Choroid plexus epithelial cell (primary cell): ENCODE results near the gene RHOH.

Experiments used
- DNase-seq: peaks from one replicate; pipeline ENCODE4 v3.0.0-alpha.2; 2010; ENCODE audit warnings: low read depth
- H3K4me3 ChIP-seq: 2 replicates; pipeline ENCODE4 v1.5.1; 2011; ENCODE audit warnings: low read depth, mild to moderate bottlenecking, control low read depth, low read length, moderate library complexity
- CTCF ChIP-seq: conservative IDR thresholded peaks from 2 replicates; pipeline ENCODE4 v1.5.1; 2011; ENCODE audit warnings: low read depth, mild to moderate bottlenecking, control low read depth, inconsistent platforms, low read length, moderate library complexity

RHOH gene

GRCh38 chr4:40253906-40254305, 57.1 kb downstream of the RHOH start:
- H3K4me3 ChIP-seq = no peak overlapping the region
- peak; percentile 38 for DNase-seq
- no peak for TF ChIP-seq CTCF

DNA sequence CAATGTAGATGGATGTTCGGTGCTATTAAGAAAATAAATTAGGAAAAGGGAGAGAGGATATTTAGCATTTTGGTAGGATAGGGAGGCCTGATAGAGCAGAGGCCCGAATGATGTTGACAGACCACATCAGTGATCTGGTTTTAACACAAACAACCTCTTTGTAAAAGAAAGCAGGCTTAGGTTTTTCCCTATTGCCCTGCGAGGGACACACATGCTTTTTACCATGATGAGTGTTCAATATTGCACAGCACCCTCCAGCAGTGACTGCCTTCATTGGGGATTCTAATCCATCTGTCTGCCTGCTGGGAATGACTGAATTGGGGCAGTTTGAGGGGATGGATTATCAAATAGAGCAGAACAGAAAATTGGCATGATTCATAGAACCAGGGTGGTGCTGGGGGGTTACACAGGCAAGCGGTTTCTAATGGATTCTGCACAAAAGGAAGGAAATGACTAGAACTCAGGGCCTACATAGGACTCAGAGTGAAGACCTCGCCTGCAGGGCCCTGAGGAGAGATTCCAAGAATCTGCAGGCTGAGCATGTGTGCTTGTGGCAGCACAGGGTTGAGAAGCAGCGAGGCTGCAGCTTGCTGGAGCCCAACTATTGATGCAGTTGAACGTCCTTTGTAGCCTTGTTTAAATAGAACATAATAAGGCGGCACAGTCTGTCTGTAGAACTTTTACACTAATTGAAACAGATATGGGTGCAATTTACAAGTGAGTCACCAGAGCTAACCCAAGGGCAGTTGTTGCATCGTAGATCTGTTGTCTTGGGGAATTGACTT, 58.0 kb downstream of the RHOH start:
- H3K4me3 ChIP-seq = no peak overlapping the region
- DNase-seq = peak; percentile 70

DNA sequence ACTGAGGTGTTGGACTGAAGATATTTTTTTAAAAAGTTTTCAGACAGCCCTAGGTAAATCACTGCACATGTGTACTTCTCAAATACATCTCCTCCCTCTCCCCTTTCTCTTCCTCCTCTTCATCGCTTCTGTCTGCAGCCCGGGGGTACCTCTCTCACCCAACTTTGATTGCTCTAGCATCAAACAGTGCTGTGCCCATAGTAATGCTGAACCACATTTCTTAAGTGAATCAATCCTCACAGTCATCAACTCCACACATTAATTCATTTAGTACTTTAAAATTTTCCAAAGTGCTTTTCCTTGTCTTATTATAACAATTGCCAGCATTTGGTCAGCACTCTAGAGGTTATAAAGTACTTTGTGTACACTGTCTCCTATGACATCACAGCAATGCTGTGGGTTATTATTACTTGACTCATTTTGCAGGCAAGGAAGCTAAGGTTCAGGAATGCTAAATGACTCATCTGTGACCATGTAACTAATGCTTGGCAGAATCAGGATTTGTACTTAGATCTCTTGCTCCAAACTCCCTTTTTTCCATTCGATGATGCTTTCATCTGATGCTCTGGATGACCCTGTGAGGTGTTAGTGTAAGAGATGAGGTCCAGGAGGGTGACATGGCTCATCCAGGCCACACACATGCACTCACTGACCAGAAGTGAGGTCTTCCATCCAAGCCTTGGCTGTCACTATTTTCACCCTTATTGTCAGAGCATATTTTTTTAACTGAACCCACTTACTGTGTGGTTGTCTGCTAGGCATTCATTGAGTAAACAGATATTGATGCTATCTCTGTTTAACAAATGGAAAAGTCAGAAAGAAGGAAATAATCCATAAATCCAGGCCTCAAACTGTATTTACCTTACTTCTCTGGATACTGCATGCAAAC, 58.8 kb downstream of the RHOH start:
- H3K4me3 ChIP-seq = no peak overlapping the region
- TF ChIP-seq CTCF = no peak

More for the DNA sequence above, 58.0 kb downstream of the RHOH start:
- TF ChIP-seq CTCF = no peak

DNA sequence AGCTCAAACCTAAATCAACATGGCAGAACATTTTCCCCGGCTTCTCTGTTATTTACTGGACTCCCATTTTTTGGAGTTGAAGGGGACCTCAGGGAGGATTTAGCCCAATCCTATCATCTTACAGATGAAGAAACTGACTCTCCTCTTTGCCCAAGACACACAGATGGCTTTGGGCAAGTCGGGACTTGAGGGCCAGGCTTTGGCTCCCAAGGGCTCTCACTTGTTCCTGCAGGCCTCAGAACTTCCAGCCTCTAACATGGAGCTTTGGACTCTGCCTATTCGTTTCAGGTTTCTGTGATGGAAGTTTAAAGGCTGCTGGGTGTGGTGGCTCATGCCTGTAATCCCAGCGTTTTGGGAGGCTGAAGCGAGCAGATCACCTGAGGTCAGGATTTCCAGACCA, 59.5 kb downstream of the RHOH start:
- no peak for DNase-seq
- TF ChIP-seq CTCF = no peak
- H3K4me3 ChIP-seq = no peak overlapping the region

More for the DNA sequence above, 58.8 kb downstream of the RHOH start:
- DNase-seq = peak; percentile 96

GRCh38 chr4:40256817-40257216, 60.0 kb downstream of the RHOH start:
- DNase-seq = no peak
- no peak for TF ChIP-seq CTCF
- H3K4me3 ChIP-seq = no peak overlapping the region

GRCh38 chr4:40258627-40259026, 61.8 kb downstream of the RHOH start:
- H3K4me3 ChIP-seq = no peak overlapping the region
- no peak for DNase-seq
- no peak for TF ChIP-seq CTCF
